ENCODE results near the gene MIXL1. TPM values are rescaled to one million over a fixed set of nuclear protein-coding genes. Genes with fewer than 3 reads are reported as not detected.
"Not testable (repeated sequence)": the region's sequence is repeated elsewhere in the genome, so short reads cannot be mapped to it uniquely, and the experiment has no call there.

Gene MIXL1
- polyA plus RNA-seq (ENCODE audit: insufficient read length): 0.62 TPM

DNA sequence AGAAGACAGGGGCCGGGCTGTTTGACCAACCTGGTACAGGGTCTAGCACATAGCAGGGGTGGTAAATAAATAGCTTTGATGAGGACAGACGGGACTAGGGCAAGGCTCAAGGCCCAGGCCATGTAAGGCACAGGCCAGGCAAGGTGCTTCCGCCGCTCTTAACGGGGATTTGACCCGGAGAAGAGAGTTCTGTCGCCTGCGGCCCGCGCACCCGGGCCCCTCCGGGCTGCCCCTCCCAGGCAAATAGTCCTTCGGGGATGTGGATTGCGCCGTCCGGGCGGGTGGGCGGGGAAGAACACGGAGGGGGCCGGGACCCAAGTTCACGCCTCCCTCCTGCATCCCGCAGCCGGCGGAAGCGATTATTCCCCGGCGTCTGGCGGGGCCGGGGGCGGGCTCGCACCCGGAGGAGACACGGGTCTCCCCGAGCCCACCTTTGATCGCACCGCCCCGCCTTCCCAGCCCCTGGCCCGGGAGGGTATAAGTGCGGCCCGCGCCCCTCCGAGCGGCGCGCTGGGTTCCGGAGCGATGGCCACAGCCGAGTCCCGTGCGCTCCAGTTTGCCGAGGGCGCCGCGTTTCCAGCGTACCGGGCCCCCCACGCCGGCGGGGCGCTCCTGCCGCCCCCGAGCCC, at the start of gene MIXL1:
Gene MIXL1, plus strand, starts transcription at position 508 of the 629 bp plus-strand sequence. Its CDS starts 18 bp downstream, at position 526.
- no peak for DNase-seq

DNA sequence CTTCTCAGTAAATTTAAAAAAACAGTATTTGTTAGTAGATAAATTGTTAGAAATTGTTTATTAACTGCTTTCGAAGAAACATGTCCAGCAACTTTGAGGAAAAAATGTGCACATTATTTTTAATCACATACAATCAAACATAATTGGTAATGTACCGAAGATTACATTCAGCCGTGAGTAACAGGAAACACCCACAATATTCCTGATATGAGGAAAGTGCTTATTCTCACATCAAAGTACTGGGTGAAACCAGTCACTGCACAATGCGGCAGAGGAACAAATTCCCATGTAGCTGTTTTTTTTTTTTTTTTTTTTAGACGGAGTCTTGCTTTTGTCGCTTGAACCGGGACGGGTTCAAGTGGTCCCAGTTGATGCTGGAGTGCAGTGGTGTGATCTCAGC, 46.6 kb upstream of the MIXL1 start:
- no peak for DNase-seq

DNA sequence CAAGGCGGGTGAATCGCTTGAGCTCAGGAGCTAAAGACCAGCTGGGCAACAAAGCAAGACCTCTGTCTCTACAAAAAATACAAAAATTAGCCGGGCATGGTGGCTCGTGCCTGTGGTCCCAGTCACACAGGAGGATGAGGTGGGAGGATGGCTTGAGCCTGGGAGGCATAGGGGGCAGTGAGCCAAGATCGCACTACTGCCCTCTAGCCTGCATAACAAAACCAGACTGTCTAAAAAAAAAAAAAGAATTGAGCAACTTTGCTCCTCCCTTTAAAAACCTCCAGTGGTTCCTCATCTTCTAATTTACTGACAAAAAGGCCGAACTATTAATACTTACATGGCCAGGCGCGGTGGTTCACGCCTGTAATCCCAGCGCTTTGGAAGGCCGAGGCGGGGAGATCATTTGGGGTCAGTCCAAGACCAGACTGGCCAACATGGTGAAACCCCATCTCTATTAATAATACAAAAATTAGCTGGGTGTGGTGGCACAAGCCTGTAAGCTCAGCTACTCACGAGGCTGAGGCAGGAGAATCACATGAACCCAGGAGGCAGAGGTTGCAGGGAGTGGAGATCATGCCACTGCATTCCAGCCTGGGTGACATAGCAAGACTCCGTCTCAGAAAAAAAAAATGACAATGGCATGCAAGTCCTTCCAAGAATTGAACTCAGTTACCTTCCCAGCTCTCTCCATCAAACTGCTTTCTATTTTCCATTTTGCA, 41.3 kb upstream of the MIXL1 start:
- peak; percentile 23 for DNase-seq

DNA sequence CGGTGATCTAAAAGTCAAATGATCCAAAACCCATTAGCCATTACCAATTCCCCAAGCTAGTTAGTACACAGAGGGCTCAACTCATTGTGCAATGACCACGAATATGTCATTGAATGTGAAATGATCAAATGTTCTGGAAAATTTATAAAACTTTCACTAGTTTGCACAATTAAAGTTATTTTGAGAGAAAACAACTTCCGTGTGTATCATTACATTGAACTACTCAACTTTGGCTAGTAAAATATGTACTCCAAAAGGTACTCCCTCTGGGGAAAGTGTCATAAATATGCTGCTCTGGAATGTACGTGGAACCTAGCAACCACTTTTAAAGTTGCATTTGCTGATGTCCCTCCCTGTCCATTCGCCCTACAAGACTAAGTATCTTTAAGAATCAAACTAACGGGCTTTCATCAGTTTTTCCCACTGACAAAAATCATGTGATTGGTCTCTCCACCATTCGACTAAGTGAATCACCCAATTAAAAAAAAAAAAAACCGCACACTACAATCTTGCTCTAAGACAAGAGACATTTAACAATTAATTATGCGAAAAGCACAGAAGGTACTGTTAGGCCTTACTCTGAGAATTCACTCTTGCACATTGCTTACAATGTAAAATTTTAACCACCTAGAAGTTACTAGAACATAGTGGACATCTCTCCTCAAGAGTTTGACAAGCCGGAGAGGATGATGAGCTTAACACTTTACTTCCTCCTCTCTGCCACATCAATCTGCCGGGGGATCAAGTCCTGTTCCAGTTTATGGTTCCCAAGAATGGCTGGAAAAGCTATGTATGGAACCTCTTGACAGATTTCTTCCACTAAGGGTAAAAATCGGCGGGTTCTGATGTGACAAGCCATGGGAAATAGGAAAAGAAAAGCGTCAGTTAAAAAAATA, 38.1 kb upstream of the MIXL1 start:
- peak; percentile 11 for DNase-seq

GRCh38 chr1:226186124-226187018, 37.1 kb upstream of the MIXL1 start, which contains the start of gene ACBD3:
Gene ACBD3, minus strand, starts transcription at chr1:226186741. Its CDS starts 66 bp downstream, at chr1:226186675.
- peak; percentile 93 for DNase-seq

DNA sequence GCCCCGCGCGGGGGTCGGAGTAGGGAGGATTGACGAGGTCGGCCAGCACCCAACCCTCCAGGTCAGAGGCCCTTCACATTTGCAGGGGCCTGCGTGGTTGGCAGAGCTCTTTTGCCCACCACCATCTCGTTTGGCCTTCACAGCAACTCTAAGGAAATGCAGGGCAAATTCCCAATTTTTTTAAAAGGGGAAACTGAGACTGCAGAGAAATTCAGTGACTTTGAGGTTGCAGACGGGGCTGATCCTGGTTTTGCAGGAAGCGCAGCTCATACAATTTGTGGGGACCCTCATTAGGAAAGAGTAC, 36.5 kb upstream of the MIXL1 start:
- DNase-seq: no peak

- DNase-seq: no peak
Measured at GRCh38 chr1:226187380-226187779, 36.1 kb upstream of the MIXL1 start.

- no peak for DNase-seq
Measured at GRCh38 chr1:226195144-226195543, 28.3 kb upstream of the MIXL1 start.

DNA sequence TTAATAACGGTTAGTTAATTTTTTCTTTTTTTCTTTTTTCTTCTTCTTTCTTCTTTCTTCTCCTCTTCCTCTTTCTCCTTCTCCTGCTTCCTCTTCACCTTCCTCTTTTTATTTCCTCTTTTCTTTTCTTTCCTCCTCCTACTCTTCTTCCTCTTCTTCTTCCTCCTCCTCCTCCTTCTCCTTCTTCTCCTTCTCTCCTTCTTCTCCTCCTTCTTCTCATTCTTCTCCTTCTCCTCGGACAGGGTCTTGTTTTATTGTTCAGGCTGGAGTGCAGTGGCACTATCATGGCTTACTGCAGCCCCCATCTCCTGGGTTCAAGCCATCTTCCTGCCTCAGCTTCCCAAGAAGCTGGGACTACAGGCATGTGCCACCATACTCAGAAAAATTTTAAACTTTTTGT, 23.5 kb upstream of the MIXL1 start:
- no peak for DNase-seq

DNA sequence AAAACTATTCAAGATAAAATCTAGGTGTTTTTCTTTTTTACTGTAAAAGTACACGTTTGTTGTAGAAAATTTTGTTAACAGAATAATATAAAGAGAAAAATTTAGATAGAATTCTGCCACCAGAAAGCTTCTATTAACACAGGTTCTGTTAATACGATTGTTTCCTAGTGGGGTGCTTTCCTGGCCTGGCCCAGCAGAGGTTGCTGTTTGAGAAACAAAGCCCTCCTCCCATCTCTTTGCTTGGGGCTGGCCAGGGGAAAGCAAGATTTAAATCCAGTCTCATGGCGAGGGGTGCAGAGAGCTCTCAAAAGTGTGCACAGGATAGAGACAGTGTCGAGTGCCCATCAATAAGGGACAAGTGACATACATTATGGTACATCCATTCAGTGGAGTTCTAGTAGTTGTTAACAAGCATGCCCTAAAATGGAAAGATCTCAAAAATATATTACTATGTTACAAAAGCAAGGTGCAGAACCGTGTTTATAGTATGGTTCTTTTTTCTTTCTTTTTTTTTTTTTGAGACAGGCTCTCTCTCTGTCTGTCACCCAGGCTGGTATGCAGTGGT, 22.4 kb upstream of the MIXL1 start:
- no peak for DNase-seq

- no peak for DNase-seq
Measured at GRCh38 chr1:226202246-226202645, 21.2 kb upstream of the MIXL1 start.

DNA sequence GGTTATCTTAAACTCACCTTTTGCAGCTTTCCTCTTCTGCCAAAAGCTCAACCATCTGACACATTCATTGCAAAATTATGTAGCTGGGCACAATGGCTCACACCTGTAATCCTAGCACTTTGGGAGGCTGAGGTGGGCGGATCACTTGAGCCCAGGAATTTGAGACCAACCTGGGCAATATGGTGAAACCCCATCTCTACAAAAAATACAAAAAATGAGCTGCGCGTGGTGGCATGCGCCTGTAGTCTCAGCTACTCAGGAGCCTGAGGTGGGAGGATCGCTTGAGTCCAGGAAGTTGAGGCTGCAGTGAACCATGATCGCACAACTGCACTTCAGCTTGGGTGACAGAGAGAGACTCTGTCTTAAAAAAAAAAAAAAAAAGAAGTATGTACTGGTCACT, 20.8 kb upstream of the MIXL1 start:
- not testable (repeated sequence) for DNase-seq

- no peak for DNase-seq
Measured at GRCh38 chr1:226203240-226203639, 20.2 kb upstream of the MIXL1 start.

- no peak for DNase-seq
Measured at GRCh38 chr1:226203655-226204054, 19.8 kb upstream of the MIXL1 start.

DNA sequence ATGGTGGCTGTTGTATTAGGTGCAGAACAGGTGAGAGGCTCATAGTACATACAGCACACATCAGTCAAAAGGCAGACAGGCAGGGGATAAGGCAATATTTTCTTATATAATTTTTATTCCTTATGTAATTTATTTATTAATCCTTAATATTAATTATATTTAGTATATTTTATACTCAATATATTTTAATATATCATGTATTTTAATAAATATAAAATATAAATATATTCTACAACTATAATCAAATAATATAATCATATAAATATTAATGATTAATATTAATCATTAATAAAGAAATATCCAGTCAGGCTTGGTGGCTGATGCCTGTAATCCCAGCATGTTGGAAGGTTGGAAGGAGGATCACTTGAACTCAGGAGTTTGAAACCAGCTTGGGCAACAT, 19.3 kb upstream of the MIXL1 start:
- DNase-seq: no peak

DNA sequence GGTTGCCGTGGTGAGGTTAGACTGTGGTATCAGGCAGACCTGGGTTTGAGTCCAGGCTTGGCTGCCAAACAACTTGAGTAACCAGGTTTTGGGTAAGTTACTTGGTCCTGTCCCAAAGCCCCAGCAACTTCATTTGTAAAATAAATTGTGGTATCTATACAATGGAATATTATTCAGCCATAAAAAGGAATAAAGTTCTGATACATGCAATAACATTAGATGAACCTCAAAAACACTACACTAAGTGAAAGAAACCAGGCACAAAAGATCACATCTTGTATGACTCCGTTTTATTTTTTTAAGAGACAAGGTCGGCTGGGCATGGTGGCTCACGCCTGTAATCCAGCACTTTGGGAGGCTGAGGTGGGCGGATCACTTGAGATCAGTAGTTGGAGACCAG, 16.4 kb upstream of the MIXL1 start:
- no peak for DNase-seq

GRCh38 chr1:226209307-226210059, 14.0 kb upstream of the MIXL1 start:
- no peak for DNase-seq

DNA sequence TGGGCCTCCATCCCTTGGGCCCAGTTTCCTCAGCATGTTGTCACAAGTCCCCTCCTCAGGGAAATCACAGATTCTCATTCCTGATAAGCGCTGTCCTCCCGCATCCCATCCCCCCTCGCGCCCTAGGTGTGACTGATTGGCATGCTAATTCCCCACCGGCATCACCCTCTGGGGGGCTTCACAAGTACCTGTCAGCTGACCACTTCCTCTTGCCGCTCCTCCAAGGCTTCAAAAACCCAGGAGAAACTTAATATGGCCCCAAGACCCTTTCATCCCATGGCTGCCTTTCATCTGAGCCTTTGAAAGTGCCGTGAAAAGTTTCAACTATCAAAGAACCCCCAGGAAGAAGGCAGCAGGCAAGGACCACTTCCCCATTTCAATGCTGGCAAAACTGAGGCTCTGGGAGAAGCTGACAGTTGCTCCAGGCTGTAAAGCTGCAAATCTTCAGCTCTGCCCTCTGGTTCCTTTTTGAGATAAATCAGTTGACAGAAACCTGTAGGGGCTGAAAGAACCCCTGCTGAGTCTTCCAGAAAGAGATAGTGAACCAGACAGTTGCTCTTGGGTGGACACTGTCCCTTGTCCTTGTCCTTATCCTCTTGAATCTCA, 12.8 kb upstream of the MIXL1 start:
- DNase-seq: no peak

GRCh38 chr1:226211181-226211821, 12.2 kb upstream of the MIXL1 start:
- no peak for DNase-seq

- DNase-seq: no peak
Measured at GRCh38 chr1:226212545-226212944, 10.9 kb upstream of the MIXL1 start.

All from hindlimb muscle (tissue), 1 donor.